Right renal cortex interstitium (tissue), 3 donors: ENCODE data around the gene HNRNPH2. TPM values are rescaled to one million over a fixed set of nuclear protein-coding genes. Genes with fewer than 3 reads are reported as not detected.

Experiments used
- DNase-seq, 3 donors: peaks; one replicate each; pipeline ENCODE4 v3.0.0-alpha.2; 2013; ENCODE audit warnings: low read depth in 3 of 3, low spot score in 2 of 3
- polyA plus RNA-seq, 3 donors: library from polyadenylated mRNA; unstranded; fragments of 120-200 nt; gene quantifications; one replicate each; pipeline ENCODE4 v1.2.1, GENCODE V29; 2013; ENCODE audit not compliant: insufficient read length in 3 of 3

Gene HNRNPH2
- polyA plus RNA-seq, 3 donors = 157 to 169 (median 168) TPM

DNA sequence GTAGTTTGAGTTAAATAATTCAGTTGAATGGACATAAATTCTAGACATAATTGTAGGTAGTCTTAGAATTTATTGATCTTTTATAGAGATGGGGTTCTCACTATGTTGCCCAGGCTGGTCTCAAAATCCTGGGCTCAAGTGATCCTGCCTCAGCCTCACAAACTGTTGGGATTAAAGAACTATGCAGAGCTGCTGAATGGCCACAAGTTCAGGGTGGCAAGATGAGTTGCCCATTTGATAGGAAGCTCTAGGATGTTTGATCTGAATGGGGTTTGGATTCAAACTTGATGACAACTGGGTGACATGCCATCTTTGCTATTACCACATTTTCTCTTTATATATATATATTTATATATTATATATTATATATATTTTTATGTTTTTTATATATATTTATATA is 13.7 kb upstream of the HNRNPH2 start:
- DNase-seq = no peak

DNA sequence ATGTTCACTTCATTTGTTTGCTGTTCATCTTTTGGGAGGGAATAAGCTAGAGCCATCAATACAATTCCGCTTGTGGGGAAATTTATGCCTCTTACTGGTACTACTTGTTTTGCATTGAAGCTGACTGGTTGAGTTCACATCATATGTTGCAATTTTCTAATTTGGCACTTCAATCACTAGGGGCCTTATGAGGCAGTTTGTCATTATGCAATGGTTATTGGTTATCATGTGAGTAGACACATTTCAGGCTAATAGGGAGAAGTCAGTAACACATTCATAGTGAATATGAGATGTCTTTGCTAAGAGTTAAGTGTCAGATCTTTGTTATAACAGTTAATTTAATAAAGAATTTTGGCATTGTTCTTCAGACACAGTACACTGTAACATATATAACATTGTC is 12.2 kb upstream of the HNRNPH2 start:
- DNase-seq = no peak

DNA sequence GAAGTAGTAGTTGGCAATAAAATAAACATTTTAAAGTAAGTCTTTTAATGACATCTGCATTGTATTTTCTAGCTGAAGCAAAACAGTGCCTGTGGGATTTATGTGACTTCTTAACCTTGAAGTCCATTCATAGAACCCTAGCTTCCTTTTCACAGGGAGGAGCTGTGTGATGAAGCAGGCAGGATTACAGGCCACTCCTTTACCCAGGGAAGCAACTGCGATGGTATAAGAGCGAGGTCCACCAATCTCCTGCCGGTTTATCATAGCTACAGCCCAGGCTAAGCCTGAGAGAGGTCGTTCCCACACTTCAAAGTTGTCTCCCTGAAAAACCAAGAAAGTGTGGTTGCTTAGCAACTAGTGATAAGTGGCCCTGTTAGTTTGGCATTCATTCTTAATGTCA is 10.2 kb upstream of the HNRNPH2 start:
- DNase-seq = no peak

DNA sequence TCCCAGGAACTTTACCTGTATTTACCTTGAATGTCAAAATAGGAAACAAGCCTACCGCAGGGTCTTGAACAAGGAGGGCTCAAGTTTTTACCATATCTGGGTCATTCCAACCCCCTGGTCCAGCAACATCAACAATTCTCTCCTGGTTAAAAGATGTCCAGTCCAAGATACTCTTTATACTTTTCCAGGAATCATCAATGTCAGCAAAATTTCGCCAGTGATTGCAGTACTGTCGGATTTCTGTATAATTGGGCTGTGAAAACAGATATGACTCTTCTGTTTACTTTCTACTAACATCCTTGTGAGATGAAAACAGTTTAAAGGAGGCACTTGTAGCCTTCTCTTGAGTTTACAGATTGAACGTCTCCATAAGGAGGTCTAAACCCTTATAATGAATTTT is 9.3 kb upstream of the HNRNPH2 start:
- DNase-seq = no peak

DNA sequence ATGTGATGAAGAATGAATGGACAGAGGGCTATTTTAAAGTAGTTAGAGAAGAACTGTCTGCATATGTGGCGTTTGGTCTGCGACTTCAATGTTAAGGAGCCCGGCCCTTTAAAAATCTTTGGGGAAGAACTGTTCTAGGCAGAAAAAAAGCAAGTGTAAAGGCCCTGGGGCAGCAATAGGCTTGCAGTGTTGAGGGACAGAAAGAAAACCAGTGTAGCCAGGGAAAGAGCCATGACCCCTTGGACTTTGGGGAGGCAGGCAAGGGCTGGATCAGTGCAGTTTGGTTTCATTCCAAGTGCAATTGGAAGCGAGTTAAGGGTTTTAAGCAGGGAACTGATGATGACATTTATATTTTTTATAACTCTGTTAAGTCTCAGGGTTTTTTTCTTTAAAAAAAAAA is 8.2 kb upstream of the HNRNPH2 start:
- no peak for DNase-seq

DNA sequence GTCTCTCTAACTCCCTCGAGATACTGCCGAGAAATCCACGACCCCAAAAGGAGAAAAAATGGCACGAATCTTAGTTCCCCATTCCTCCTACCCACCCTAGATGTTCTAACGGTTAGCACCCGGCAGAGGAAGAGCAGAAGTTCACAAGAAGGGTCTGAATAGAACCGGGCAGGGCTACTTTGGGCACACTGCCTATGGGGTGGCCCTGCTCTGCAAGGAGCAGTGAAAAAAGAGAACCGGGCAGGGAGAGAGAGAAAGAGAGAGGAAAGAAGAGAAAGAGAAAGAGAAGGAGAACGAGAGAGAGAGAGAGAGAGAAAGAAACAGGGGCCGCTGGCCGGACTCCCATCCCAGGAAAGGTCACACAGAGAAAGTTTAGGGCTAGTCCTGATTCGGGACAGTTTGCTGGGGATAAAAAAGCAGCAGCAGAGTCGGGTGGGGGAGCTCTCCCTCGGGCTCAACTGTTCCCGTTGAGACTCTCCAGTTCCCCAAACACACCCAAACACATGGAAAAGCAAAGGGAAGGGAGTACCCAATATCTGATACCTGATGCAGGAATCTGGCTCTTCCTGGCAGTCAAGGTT is 765 bp upstream of the HNRNPH2 start:
- DNase-seq = no peak

DNA sequence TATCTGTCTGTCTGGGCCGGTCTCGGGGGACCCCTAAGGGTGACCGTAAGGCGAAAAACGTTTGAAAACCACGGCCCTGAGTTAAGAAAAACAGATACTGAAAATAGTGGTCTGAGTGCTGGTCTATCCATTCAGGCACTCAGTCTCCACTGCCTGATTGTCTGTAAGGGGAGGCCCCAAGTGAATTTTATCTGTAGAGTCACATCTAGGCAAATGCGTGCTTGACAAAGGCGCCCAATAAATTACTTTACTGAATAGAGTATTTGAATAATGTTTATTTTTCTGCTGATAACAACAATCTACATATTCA is 465 bp downstream of the HNRNPH2 start:
- DNase-seq = no peak

DNA sequence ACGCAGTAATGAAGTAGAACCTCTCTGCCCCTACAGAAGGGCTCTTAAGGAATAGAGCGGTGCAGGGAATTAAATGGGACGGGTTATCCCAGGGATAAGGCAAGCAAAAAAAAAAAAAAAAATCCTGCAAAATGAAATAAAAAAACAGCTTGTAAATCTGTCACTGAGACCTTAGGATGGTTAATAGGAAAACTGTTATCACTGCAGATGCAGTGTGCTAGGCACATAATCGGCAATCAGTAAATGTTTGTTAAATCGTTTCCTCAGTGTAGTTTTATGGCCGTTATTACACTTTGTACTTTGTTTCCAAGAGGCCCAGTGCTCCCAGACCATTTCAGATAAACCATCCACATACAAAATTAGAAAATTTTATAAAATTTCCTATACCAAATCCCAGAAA is 1.0 kb downstream of the HNRNPH2 start:
- DNase-seq = no peak

DNA sequence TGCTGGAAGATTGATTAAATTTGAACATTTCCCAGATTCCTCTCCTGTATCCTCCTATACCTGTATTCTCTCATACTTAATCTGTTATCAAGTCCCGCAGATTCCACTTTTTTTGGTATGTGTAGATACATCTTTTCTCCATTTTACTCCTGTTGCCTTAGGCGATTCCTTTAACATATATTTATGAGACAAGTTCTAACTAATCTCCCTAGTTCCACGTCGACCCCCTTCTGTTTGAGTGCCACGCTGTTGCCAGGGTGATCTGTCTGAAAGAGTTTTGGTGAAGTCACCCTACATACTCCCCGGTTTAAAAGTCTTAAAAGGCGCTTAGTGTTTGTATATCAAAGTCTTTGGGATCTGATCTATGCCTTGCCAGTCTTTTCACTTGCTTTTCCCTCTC is 2.4 kb downstream of the HNRNPH2 start:
- DNase-seq = no peak

DNA sequence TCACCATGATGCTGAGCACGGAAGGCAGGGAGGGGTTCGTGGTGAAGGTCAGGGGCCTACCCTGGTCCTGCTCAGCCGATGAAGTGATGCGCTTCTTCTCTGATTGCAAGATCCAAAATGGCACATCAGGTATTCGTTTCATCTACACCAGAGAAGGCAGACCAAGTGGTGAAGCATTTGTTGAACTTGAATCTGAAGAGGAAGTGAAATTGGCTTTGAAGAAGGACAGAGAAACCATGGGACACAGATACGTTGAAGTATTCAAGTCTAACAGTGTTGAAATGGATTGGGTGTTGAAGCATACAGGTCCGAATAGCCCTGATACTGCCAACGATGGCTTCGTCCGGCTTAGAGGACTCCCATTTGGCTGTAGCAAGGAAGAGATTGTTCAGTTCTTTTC is 4.0 kb downstream of the HNRNPH2 start:
- DNase-seq = no peak

DNA sequence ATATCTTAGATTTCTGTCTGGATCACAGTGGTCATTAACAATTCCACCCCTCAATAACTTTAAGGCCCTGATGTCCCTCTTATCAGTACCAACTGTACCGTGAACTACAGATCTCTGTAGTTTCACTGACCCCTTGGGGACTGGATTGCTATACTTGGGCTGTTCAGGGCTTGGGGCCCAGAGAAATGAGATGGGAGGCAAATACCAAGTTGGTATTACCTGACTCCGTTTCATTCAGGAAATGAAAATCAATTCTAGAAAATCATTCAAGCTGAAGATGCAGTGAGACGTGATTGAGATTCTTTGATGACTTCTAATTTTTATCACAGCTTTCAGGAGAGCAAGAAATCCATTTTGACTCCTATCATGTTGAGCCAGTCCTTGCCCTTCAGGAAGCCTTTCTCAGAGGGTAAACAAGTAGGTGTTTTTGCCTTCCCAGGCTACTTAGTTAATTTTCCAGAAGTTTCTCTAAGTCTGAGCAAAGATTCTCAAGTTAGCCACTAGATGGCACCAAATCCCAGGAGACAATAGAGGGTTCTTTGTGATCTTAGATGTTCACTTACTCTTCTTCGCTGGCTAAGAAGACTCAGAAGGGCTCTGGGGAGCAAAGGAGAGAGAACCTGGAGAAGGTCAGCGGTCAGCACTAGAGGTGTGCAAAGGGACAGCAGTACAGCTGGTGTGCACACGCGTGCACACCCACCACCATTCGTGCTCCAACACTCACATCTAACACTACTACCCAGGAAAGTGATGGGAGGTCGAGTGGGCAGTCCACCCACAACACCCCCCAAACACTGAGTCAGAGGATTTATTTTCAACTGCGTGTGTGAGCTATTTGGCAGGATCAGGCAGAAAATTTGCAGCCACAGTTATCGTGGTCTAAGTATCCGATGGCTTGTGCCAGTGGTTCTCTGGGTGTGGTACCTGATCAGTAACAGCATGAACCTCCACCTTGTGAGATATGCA is 7.4 kb downstream of the HNRNPH2 start:
- peak in 1 of 3 donors; percentile 41 for DNase-seq

DNA sequence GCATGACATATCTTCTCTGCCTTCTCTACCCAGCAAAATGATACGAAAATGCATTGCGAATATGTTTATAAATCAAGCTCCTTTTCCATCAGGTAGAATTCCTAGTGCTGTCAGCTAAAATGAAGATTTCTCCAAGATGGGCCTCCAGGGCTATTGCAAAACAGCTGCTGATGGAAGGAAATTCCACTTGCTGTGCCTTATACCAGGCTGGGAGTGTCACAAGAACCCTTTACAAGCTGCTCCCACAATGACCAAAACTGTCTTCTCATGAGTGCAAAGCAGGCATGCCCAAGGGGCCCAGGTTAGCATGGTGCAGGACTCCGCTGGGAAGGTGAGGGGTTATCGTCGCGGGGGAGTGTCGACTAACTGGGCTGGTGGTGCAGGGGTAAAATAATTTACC is 8.7 kb downstream of the HNRNPH2 start:
- DNase-seq = no peak

DNA sequence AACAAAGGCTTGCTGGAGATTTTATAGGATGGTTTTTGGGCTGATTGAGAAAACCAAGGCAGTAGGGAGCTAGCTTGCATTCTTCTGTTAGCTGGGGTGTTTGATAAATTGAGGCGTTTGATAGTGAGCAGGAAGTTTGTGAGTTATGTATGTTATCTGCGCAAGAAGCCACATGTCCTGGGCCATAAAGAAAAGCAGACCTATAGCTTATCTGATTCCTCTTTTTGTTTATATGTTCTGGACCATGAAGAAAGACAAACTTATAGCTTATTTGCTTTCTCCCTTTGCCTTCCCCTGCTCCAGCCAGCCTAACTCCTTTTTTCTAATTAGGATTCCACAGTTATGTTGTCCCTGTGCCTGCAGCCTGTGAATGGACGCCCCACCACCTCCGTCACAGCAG is 9.2 kb downstream of the HNRNPH2 start:
- no peak for DNase-seq

DNA sequence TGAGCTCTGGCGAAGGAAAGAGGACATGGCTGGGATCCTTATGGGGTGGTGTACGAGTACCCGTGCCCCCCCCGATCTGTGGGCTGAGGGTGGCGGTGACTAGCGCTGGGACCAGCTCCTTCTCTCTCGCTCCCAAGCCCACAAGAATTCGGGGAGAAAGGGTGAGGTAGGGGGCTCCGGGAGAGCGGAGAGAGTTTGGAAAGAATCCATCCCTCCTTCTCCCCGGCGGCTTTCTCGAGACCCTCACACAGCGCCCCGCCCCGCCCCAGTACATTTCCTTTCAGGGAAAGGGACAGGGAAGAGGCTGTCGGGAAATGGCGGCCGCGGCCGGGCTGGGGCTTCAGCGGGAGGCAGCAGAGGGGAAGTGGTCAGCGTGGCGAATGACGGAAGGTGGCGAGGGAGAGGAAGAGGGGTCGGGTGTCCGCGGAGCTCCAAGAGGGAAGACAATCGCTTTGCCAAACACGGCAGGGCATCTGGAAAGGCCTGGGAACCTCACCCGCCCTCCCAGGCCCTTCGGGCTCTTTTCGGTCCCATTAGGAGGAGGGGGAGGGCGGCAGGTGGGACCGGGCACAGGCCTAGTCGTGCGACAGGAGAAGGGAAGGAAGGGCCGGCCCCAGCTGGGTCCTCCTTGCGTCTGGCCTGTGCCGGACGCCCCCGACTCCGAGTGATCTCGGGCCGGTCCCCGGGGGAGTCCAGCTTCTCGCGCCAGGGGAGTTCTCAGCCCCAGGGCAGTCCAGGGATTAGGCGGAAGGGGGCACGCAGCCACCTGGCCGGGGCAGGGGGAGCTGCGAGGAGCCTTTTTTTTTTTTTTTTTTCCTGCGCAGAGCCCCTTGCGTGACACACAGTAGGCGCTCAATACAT is 10.2 kb downstream of the HNRNPH2 start:
- DNase-seq = peak in 1 of 3 donors; percentile 20

DNA sequence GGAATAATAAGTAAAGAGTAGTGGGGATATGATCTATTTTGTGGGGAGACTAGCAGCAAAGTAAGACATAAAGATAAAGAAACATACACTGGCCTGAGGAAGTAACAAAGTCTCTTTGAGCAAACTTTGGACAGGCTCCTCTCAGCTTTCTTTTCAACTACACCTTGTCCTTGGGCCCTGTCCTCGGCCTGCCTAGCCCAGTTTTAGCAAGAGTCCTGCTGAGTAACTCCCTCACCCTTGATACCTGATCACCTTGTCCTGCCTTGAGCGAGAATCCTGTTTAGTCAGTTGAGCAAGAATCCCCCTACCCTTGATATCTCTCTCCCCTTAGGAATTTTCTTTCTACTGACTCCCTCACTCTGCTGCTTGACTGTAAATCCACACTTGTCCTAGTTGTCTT is 11.5 kb downstream of the HNRNPH2 start:
- DNase-seq = no peak

DNA sequence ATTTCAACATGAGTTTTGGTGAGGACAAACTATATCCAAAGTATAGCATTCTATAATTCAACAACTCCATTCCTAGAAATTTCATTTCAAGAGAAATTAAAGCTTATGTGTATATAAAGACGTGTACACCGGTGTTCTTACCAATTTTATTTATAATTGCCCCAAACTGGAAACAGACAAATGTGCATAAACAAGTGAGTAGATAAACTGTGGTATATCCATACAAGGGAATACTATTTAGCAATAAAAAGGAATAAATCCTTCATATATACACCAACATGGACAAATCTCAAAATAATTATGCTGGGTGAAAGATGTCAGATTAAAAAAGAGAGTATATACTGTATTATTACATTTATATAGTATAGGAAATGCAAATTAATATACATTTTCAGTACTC is 19.9 kb downstream of the HNRNPH2 start:
- DNase-seq = no peak

DNA sequence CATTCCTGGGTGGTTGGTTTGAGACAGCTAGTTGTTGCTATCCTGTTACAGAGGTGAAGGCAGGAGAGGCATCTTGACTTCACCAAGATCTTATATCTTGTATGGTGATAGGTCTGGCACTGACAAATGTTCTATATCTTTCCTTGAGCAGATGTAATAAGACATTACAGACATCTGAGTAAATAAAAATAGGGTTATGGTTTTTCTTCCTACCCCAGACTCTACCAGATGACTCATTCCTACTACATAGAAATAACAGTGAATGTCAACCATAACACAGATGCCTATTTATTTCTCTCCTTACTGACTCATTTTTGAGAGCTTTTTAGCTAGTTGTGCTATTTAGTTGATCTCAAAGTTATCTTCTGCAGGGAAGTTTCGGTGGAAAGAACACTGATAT is 21.9 kb downstream of the HNRNPH2 start:
- DNase-seq = no peak

DNA sequence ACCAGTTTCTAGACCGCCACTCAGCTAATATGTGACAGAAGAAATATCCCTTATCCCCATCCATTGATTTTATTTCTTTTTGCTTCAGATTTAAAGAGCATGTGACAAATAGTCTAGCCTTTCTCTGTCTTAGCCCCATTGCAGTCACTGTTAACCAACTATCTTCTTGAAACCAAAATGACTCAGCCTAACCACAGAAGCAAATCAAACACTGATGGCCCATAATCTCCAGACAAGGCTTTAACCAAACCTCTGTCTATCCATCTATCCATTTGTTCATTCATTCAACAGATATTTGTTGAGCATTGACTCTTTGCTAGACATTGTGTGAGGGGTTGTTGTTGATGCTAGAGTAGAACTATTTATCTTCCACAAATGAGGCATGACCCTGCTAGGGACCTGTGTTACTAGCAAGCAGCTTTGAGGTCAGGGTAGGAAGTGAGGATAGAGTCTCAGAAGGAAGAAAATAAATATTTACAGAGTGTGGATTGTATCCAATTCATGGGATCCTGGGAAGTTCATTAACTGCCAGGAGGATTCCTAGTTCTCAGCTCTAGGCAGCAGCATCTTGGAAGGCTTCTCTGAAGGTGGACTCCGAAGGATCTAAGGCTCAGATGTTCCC is 22.5 kb downstream of the HNRNPH2 start:
- DNase-seq = no peak

DNA sequence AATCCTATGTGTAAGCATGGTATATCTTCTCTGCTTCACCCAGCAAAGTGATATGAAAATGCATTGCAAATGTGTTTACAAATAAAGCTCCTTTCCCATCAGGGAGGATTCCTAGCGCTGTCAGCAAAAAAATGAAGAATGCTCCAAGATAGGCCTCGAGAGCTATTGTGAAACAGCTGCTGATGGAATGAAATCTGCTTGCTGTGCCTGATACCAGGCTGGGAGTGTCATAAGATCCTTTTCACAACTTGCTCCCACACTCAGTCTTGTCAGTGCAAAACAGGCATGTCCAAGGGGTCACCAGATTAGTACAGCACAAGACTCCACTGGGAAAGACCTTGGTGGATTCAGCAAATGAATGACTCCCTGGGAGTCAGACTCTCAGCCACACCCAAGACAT is 34.1 kb downstream of the HNRNPH2 start:
- no peak for DNase-seq

DNA sequence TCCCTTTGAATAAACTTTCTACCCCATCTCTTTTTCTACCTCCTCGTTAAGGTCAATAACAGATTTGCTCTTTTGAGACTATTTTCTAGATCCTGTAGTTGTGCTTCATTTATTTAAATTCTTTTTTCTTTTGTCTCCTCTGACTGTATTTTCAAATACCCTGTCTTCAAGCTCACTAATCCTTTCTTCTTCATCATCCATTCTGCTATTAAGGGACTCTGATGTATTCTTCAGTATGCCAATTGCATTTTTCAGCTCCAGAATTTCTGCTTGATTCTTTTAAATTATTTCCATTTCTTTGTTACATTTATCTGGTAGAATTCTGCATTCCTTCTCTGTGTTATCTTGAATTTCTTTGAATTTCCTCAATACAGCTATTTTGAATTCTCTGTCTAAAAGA is 41.3 kb downstream of the HNRNPH2 start:
- no peak for DNase-seq

DNA sequence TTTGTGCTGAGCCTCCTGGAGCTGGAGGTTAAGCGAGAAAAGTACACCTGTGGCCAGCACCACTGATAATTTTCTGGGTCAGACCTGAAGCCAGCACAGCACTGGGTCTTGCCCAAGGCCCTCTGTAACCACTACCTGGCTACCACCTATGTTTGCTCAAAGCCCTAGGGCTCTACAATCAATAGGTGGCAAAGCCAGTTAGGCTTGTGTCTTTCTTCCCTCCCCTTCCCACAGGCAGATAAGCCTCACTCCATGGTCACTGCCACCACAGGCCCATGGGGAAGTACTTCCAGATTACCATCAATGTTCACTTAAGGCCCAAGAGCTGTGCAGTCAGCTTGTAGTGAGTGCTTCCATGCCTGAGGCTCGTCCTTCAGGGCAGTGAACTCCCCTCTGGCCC is 42.1 kb downstream of the HNRNPH2 start:
- DNase-seq = no peak
